GM12878 (cell line): ENCODE data around the gene LRRC56. TPM values are rescaled to one million over a fixed set of nuclear protein-coding genes. Genes with fewer than 3 reads are reported as not detected.

Experiments
- ATAC-seq: fragments of 200-7000 bp; cut with Tn5 transposase; 3 replicates; pipeline ENCODE4 v1.9.1; 2020; ENCODE audit warnings: mild to moderate bottlenecking, moderate library complexity
- BruUV-seq: library from RNA; stranded (reverse); fragments of 400-500 nt; replicated peaks from 2 replicates; lab custom pipeline; 2021; lab: Mats Ljungman, UMichigan
- CTCF ChIA-PET: fragments of 300-600 bp; sonication (Branson Sonifier 250); formaldehyde crosslinking; extraction: SDS; loops from one replicate; lab custom pipeline; 2021; ENCODE audit warnings: inconsistent platforms; lab: Yijun Ruan, JAX
- POLR2A ChIA-PET: fragments of 350-600 bp; formaldehyde crosslinking; extraction: SDS; loops from one replicate; lab custom pipeline; 2021; ENCODE audit warnings: inconsistent platforms; lab: Charles Lee
- RAD21 ChIA-PET: fragments of 300-600 bp; sonication (Branson Sonifier 250); formaldehyde crosslinking; loops from one replicate; lab custom pipeline; 2023; ENCODE audit warnings: antibody characterized with exemption; ENCODE audit not compliant: unreplicated experiment; lab: Charles Lee
- SMC1A ChIA-PET: fragments of 300-600 bp; sonication (Branson Sonifier 250); formaldehyde crosslinking; loops from one replicate; lab custom pipeline; 2023; ENCODE audit not compliant: unreplicated experiment, uncharacterized antibody; lab: Charles Lee
- DNase-seq: peaks from one replicate; pipeline ENCODE4 v3.0.0-alpha.2; 2011; ENCODE audit warnings: low read depth, low spot score
- FAIRE-seq: peaks from 3 replicates; lab custom pipeline; 2011; peaks lifted over from hg19 to GRCh38; lab: Jason Lieb, UNC
- H2AFZ ChIP-seq: 2 replicates; pipeline ENCODE4 v1.6.0; 2011; ENCODE audit warnings: low read depth, low read length, control low read depth; ENCODE audit not compliant: control insufficient read depth
- H3K27ac ChIP-seq: 2 replicates; pipeline ENCODE4 v1.5.1; 2011; ENCODE audit warnings: control low read depth; ENCODE audit not compliant: control insufficient read depth, insufficient read depth
- H3K27me3 ChIP-seq, 2 experiments: replicated peaks in 1 of 2; 2 replicates each; pipeline versions ENCODE4 v1.6.0 to v1.6.1; 2011; ENCODE audit warnings: low read length in 1 of 2; ENCODE audit not compliant: control insufficient read depth in 2 of 2, insufficient read depth in 2 of 2
- H3K36me3 ChIP-seq, 2 experiments: 2 replicates each; pipeline ENCODE4 v1.5.1; 2011; ENCODE audit warnings: low read length in 1 of 2; ENCODE audit not compliant: control insufficient read depth in 2 of 2, insufficient read depth in 2 of 2
- H3K4me1 ChIP-seq: 2 replicates; pipeline ENCODE4 v1.6.1; 2011; ENCODE audit warnings: mild to moderate bottlenecking, low read length, moderate library complexity, mixed read lengths; ENCODE audit not compliant: control insufficient read depth, insufficient read depth
- H3K4me2 ChIP-seq: 2 replicates; pipeline ENCODE4 v1.6.0; 2011; ENCODE audit warnings: control low read depth; ENCODE audit not compliant: control insufficient read depth, insufficient read depth
- H3K4me3 ChIP-seq: fragments of 200-600 bp; sonication (generic); 2 replicates; pipeline ENCODE4 v1.5.1; 2016
- H3K79me2 ChIP-seq: 2 replicates; pipeline ENCODE4 v1.6.0; 2011; ENCODE audit warnings: low read length; ENCODE audit not compliant: control insufficient read depth, insufficient read depth
- H3K9ac ChIP-seq: 2 replicates; pipeline ENCODE4 v1.8.0; 2011; ENCODE audit warnings: low read length, control low read depth, mixed read lengths; ENCODE audit not compliant: control insufficient read depth, insufficient read depth
- H3K9me3 ChIP-seq: replicated peaks from 3 replicates; pipeline ENCODE4 v1.5.1; 2011; ENCODE audit warnings: mild to moderate bottlenecking, low read length; ENCODE audit not compliant: control insufficient read depth, insufficient read depth
- H4K20me1 ChIP-seq: 2 replicates; pipeline ENCODE4 v1.6.0; 2011; ENCODE audit not compliant: control insufficient read depth, insufficient read depth
- CEBPB ChIP-seq, 2 experiments: fragments of 150-350 bp in 1 of 2; IDR thresholded peaks; 2 replicates each; pipeline ENCODE4 v1.6.1; 2012 to 2014; ENCODE audit warnings: low read depth in 2 of 2, low read length in 2 of 2, borderline replicate concordance in 1 of 2, inconsistent platforms in 1 of 2
- CHD2 ChIP-seq: IDR thresholded peaks from 2 replicates; pipeline ENCODE4 v1.6.1; 2011; ENCODE audit warnings: low read depth, low read length, improper control_type of control experiment, borderline replicate concordance
- EED ChIP-seq: sonication (generic); IDR thresholded peaks from 2 replicates; pipeline ENCODE4 v1.6.1; 2016; ENCODE audit warnings: antibody characterized with exemption, low read depth
- FOXK2 ChIP-seq: fragments of 450-650 bp; IDR thresholded peaks from 2 replicates; pipeline ENCODE4 v1.6.1; 2017; ENCODE audit warnings: mild to moderate bottlenecking, moderate library complexity
- FOXM1 ChIP-seq: IDR thresholded peaks from 2 replicates; pipeline ENCODE4 v1.6.1; 2012; ENCODE audit warnings: low read depth, mild to moderate bottlenecking, inconsistent platforms, low read length, moderate library complexity
- HDGF ChIP-seq: fragments of 450-650 bp; IDR thresholded peaks from 2 replicates; pipeline ENCODE4 v1.6.1; 2016; ENCODE audit warnings: antibody characterized with exemption
- KAT2A ChIP-seq: conservative IDR thresholded peaks from 2 replicates; pipeline ENCODE4 v1.6.1; 2011; ENCODE audit warnings: low read depth, low read length; ENCODE audit not compliant: control insufficient read depth
- NFXL1 ChIP-seq: fragments of 450-650 bp; IDR thresholded peaks from 2 replicates; pipeline ENCODE4 v1.6.1; 2017; ENCODE audit warnings: antibody characterized with exemption, mild to moderate bottlenecking, borderline replicate concordance
- NR2C1 ChIP-seq: fragments of 450-650 bp; IDR thresholded peaks from 2 replicates; pipeline ENCODE4 v1.6.1; 2017; ENCODE audit warnings: antibody characterized with exemption, mild to moderate bottlenecking, moderate library complexity
- NR2C2 ChIP-seq: IDR thresholded peaks from 2 replicates; pipeline ENCODE4 v1.6.1; 2011; ENCODE audit warnings: borderline replicate concordance, low read depth; ENCODE audit not compliant: control insufficient read depth, insufficient read length
- POLR2AphosphoS2 ChIP-seq: IDR thresholded peaks from 2 replicates; pipeline ENCODE4 v1.6.1; 2011; ENCODE audit warnings: low read depth, mild to moderate bottlenecking, low read length, improper control_type of control experiment, moderate library complexity
- POU2F2 ChIP-seq: IDR thresholded peaks from 3 replicates; pipeline ENCODE4 v1.6.1; 2011; ENCODE audit warnings: low read depth, mild to moderate bottlenecking, low read length, borderline replicate concordance
- RB1 ChIP-seq: fragments of 450-650 bp; formaldehyde crosslinking; IDR thresholded peaks from 2 replicates; pipeline ENCODE4 v1.6.1; 2017; ENCODE audit warnings: mild to moderate bottlenecking, borderline replicate concordance
- SMARCA5 ChIP-seq: fragments of 450-650 bp; IDR thresholded peaks from 2 replicates; pipeline ENCODE4 v1.6.1; 2017; ENCODE audit warnings: mild to moderate bottlenecking
- SPI1 ChIP-seq: IDR thresholded peaks from 2 replicates; pipeline ENCODE4 v1.6.1; 2011; ENCODE audit warnings: low read depth, mild to moderate bottlenecking, low read length, moderate library complexity, borderline replicate concordance; ENCODE audit not compliant: insufficient read depth
- TBL1XR1 ChIP-seq: IDR thresholded peaks from 2 replicates; pipeline ENCODE4 v1.6.1; 2012; ENCODE audit warnings: low read depth, low read length, improper control_type of control experiment
- TCF3 ChIP-seq: IDR thresholded peaks from 2 replicates; pipeline ENCODE4 v1.6.1; 2012; ENCODE audit warnings: low read depth, mild to moderate bottlenecking, low read length, borderline replicate concordance; ENCODE audit not compliant: insufficient read depth
- WGBS: methylation state at CpG from one replicate; pipeline ENCODE4 v1.1.6; 2016; ENCODE audit warnings: low lambda C conversion rate; ENCODE audit not compliant: insufficient replicate concordance, insufficient coverage; ENCODE audit errors: missing lambda C conversion rate; 5-methylcytosine and 5-hydroxymethylcytosine counted together
- in situ Hi-C: fragments of 300-500 bp; cut with MboI; formaldehyde crosslinking; loops from 9 replicates; pipeline ENCODE4 v1.14.3; 2018; ENCODE audit warnings: mixed read lengths
- intact Hi-C: fragments of 100-400 bp; cut with micrococcal nuclease; formaldehyde crosslinking; loops from one replicate; pipeline ENCODE4 v1.14.2; 2022; ENCODE audit not compliant: unreplicated experiment
- polyA plus RNA-seq, 11 experiments: library from polyadenylated mRNA; depleted of rRNA in 4 of 11; unstranded in 6 of 11; stranded (reverse) in 5 of 11; fragments of >200 nt; fragmentation: Nextera tagmentation in 4 of 11; fragmentation: Illumina TruSeq in 1 of 11; extraction: Ambion mirVana in 4 of 11; extraction: Trizol in 1 of 11; gene quantifications; 1 replicate in 1 of 11; 2 replicates in 10 of 11; pipeline versions ENCODE4 v1.2.1 to v1.2.3, GENCODE V29; 2011 to 2016; ENCODE audit warnings: inconsistent platforms in 2 of 11, missing spikeins in 2 of 11, low read depth in 1 of 11
- total RNA-seq, 4 experiments: library from RNA; depleted of rRNA in 3 of 4; stranded (reverse); fragments of >200 nt in 3 of 4; fragmentation: Illumina TruSeq in 1 of 4; extraction: Trizol in 1 of 4; gene quantifications; 2 replicates each; pipeline versions ENCODE4 v1.2.1 to v1.2.3, GENCODE V29; 2013 to 2021

The LRRC56 gene
- total and polyA plus RNA-seq, 10 of the 15 experiments (the other 5 are each of a cell fraction or from before 2014, with no cell fraction given), result 0.02 to 1.9 (median 0.75) TPM; not detected in 1

DNA sequence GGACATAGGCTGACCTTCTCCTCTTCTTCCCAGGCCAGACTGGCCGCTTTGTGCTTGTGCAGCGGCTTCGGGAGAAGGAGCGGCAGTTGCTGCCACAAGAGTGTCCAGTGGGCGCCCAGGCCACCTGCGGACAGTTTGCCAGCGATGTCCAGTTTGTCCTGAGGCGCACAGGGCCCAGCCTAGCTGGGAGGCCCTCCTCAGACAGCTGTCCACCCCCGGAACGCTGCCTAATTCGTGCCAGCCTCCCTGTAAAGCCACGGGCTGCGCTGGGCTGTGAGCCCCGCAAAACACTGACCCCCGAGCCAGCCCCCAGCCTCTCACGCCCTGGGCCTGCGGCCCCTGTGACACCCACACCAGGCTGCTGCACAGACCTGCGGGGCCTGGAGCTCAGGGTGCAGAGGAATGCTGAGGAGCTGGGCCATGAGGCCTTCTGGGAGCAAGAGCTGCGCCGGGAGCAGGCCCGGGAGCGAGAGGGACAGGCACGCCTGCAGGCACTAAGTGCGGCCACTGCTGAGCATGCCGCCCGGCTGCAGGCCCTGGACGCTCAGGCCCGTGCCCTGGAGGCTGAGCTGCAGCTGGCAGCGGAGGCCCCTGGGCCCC lies 24.8 kb downstream of the LRRC56 start:
- Histone ChIP-seq H4K20me1 (no peaks in the 10 kb centered on the region), H3K9ac (peak overlapping the region; percentile 51; the same call in 1 of the 2 replicates), H2AFZ (no peak overlapping the region), H3K4me3 (peak overlapping the region; percentile 89; the same call in 1 of the 2 replicates), H3K4me1 (peaks cover 8% of the 10 kb centered on the region), H3K9me3 (no peaks in the 10 kb centered on the region), H3K27me3 (peaks cover 0 to 2% of the 10 kb centered on the region in 2 experiments; a peak in 2 of 4 replicates), H3K36me3 (peaks cover 0 to 3% of the 10 kb centered on the region in 2 experiments; a peak in 1 of 4 replicates), H3K27ac (no peak overlapping the region), H3K4me2 (peak overlapping the region; percentile 85), H3K79me2 (peaks cover 17% of the 10 kb centered on the region)
- no peak for DNase-seq
- TF ChIP-seq TBL1XR1 (no peak), KAT2A (no peak), POU2F2 (no peak), NFXL1 (no peak), FOXK2 (no peak), RB1 (no peak), FOXM1 (no peak), NR2C2 (no peak), POLR2AphosphoS2 (no peak), NR2C1 (no peak), SPI1 (no peak), SMARCA5 (no peak), TCF3 (no peak), EED (no peak), CEBPB (IDR thresholded peaks at IDR 0.05; ENCODE audit: borderline replicate concordance in 1 of 2, low read depth in 2 of 2, low read length in 2 of 2) (no peak), CHD2 (no peak), HDGF (no peak)
- RAD21 ChIA-PET, result interaction anchor here (0.8 kb wide), 1 partner anchor 164 kb away, joined by 3 read pairs; no protein-coding TSS in a partner anchor
- no peak for FAIRE-seq
- intact Hi-C loops, result no loop called here
- POLR2A ChIA-PET, result interaction anchor here (1.1 kb wide), 1 partner anchor 164 kb away, joined by 4 read pairs; no protein-coding TSS in a partner anchor
- CTCF ChIA-PET, result no interaction called here
- BruUV-seq, result no TSS peak
- WGBS, result 91% methylated on average over 29 of the region's 29 CpGs
- ATAC-seq, result no peak
- SMC1A ChIA-PET, result no interaction called here
- in situ Hi-C loops, result no loop called here
